Ishikawa (cell line): ENCODE data around the gene ZSWIM4.

Source experiments
- CEBPB ChIP-seq: IDR thresholded peaks from 2 replicates; pipeline ENCODE4 v1.6.1; 2012
- CREB1 ChIP-seq: IDR thresholded peaks from 2 replicates; pipeline ENCODE4 v1.6.1; 2012; ENCODE audit warnings: low read depth
- EP300 ChIP-seq: IDR thresholded peaks from 2 replicates; pipeline ENCODE4 v1.6.1; 2012; ENCODE audit warnings: borderline replicate concordance
- FOXM1 ChIP-seq: IDR thresholded peaks from 2 replicates; pipeline ENCODE4 v1.6.1; 2012; ENCODE audit warnings: low read depth, borderline replicate concordance
- MAX ChIP-seq: IDR thresholded peaks from 2 replicates; pipeline ENCODE4 v1.6.1; 2012
- RAD21 ChIP-seq: IDR thresholded peaks from 2 replicates; pipeline ENCODE4 v1.6.1; 2012; ENCODE audit warnings: low read depth
- REST ChIP-seq: IDR thresholded peaks from 2 replicates; pipeline ENCODE4 v1.6.1; 2012; ENCODE audit warnings: low read depth, mild to moderate bottlenecking
- TAF1 ChIP-seq: IDR thresholded peaks from 2 replicates; pipeline ENCODE4 v1.6.1; 2012; ENCODE audit warnings: low read depth, mild to moderate bottlenecking
- TCF12 ChIP-seq: IDR thresholded peaks from 2 replicates; pipeline ENCODE4 v1.6.1; 2012; ENCODE audit warnings: low read depth
- USF1 ChIP-seq: IDR thresholded peaks from 2 replicates; pipeline ENCODE4 v1.6.1; 2012
- YY1 ChIP-seq: IDR thresholded peaks from 2 replicates; pipeline ENCODE4 v1.6.1; 2012; ENCODE audit warnings: low read depth
- ZBTB7A ChIP-seq: IDR thresholded peaks from 2 replicates; pipeline ENCODE4 v1.6.1; 2012; ENCODE audit warnings: low read depth

GRCh38 chr19:13835791-13836723 is 40.8 kb downstream of the ZSWIM4 start:
- TF ChIP-seq RAD21 (no peak), REST (no peak), CREB1 (no peak), MAX (no peak), TCF12 (no peak), USF1 (no peak), FOXM1 (no peak), CEBPB (no peak), TAF1 (no peak), EP300 (no peak), ZBTB7A (no peak), YY1 (no peak)
